Neural cell (in vitro differentiated cells): ENCODE results near the gene ICE2. TPM values are rescaled to one million over a fixed set of nuclear protein-coding genes. Genes with fewer than 3 reads are reported as not detected.

Source experiments
- H2AFZ ChIP-seq: fragments of 200-600, 300-800 bp; sonication (generic), shearing (Covaris generic); 2 replicates; pipeline ENCODE4 v1.6.0; 2014; ENCODE audit warnings: low read depth, mild to moderate bottlenecking, antibody characterized with exemption, low read length, moderate library complexity
- H3F3A ChIP-seq: fragments of 200-600 bp; shearing (Covaris generic); 2 replicates; pipeline ENCODE4 v1.6.1; 2016; ENCODE audit warnings: mild to moderate bottlenecking, moderate library complexity, mixed read lengths, antibody characterized with exemption, low read length; ENCODE audit not compliant: insufficient read depth, poor library complexity, severe bottlenecking
- H3K27ac ChIP-seq: fragments of 200-600, 300-800 bp; sonication (generic), shearing (Covaris generic); 2 replicates; pipeline ENCODE4 v1.5.1; 2014; ENCODE audit warnings: mild to moderate bottlenecking, low read length, moderate library complexity
- H3K27me3 ChIP-seq: fragments of 300-800, 200-600 bp; sonication (generic), shearing (Covaris generic); 2 replicates; pipeline ENCODE4 v1.6.0; 2014; ENCODE audit warnings: mild to moderate bottlenecking, low read depth, low read length, moderate library complexity; ENCODE audit not compliant: insufficient read depth
- H3K36me3 ChIP-seq: fragments of 300-800, 200-600 bp; sonication (generic), shearing (Covaris generic); 2 replicates; pipeline ENCODE4 v1.5.1; 2014; ENCODE audit warnings: mild to moderate bottlenecking, antibody characterized with exemption, low read length, moderate library complexity; ENCODE audit not compliant: insufficient read depth
- H3K4me2 ChIP-seq: fragments of 300-800, 200-600 bp; sonication (generic), shearing (Covaris generic); 2 replicates; pipeline ENCODE4 v1.6.0; 2014; ENCODE audit warnings: mild to moderate bottlenecking, low read length
- H3K4me3 ChIP-seq: fragments of 300-800, 200-600 bp; sonication (generic), shearing (Covaris generic); 2 replicates; pipeline ENCODE4 v1.5.1; 2014; ENCODE audit warnings: mild to moderate bottlenecking, low read length, moderate library complexity
- H3K79me2 ChIP-seq: fragments of 200-600 bp; shearing (Covaris generic); replicated peaks from 2 replicates; pipeline ENCODE4 v1.6.0; 2014; ENCODE audit warnings: mild to moderate bottlenecking, low read length, moderate library complexity; ENCODE audit not compliant: insufficient read depth
- H3K9ac ChIP-seq: fragments of 300-800, 200-600 bp; sonication (generic), shearing (Covaris generic); 2 replicates; pipeline ENCODE4 v1.6.1; 2016; ENCODE audit warnings: mild to moderate bottlenecking, low read length, mixed read lengths
- H3K9me2 ChIP-seq: fragments of 200-600 bp; shearing (Covaris generic); 2 replicates; pipeline ENCODE4 v1.6.1; 2016; ENCODE audit warnings: mild to moderate bottlenecking, low read length, mixed read lengths; ENCODE audit not compliant: insufficient read depth
- H3K9me3 ChIP-seq: fragments of 200-600, 300-800 bp; sonication (generic), shearing (Covaris generic); 2 replicates; pipeline ENCODE4 v1.6.1; 2016; ENCODE audit warnings: mild to moderate bottlenecking, mixed run types, low read length, moderate library complexity, mixed read lengths
- H4K20me1 ChIP-seq: fragments of 200-600 bp; shearing (Covaris generic); 2 replicates; pipeline ENCODE4 v1.6.1; 2016; ENCODE audit warnings: mild to moderate bottlenecking, mixed run types; ENCODE audit not compliant: insufficient read depth
- EP300 ChIP-seq: fragments of 450-650 bp; conservative IDR thresholded peaks from 2 replicates; pipeline ENCODE4 v1.6.1; 2014; ENCODE audit warnings: antibody characterized with exemption, mild to moderate bottlenecking, moderate library complexity; ENCODE audit not compliant: poor library complexity, severe bottlenecking
- EZH2 ChIP-seq: fragments of 200-600, 300-800 bp; shearing (Covaris generic), sonication (generic); IDR thresholded peaks from 2 replicates; pipeline ENCODE4 v1.6.1; 2014; ENCODE audit warnings: antibody characterized with exemption, low read length, borderline replicate concordance, mild to moderate bottlenecking; ENCODE audit not compliant: insufficient read depth, poor library complexity, severe bottlenecking
- MXI1 ChIP-seq: fragments of 450-650 bp; conservative IDR thresholded peaks from 2 replicates; pipeline ENCODE4 v1.6.1; 2014; ENCODE audit warnings: antibody characterized with exemption, mild to moderate bottlenecking; ENCODE audit not compliant: poor library complexity, severe bottlenecking
- POLR2AphosphoS5 ChIP-seq: IDR thresholded peaks from 2 replicates; pipeline ENCODE4 v1.6.1; 2012
- RAD21 ChIP-seq: fragments of 450-650 bp; conservative IDR thresholded peaks from 2 replicates; pipeline ENCODE4 v1.6.1; 2014; ENCODE audit warnings: antibody characterized with exemption, mild to moderate bottlenecking, moderate library complexity
- SMC3 ChIP-seq: fragments of 450-650 bp; conservative IDR thresholded peaks from 2 replicates; pipeline ENCODE4 v1.6.1; 2014; ENCODE audit warnings: antibody characterized with exemption, mild to moderate bottlenecking, moderate library complexity; ENCODE audit not compliant: poor library complexity
- TAF1 ChIP-seq: IDR thresholded peaks from 2 replicates; pipeline ENCODE4 v1.6.1; 2012; ENCODE audit warnings: low read depth
- polyA plus RNA-seq: library from polyadenylated mRNA; depleted of rRNA; stranded (reverse); fragments of >200 nt; gene quantifications from 2 replicates; pipeline ENCODE4 v1.2.3, GENCODE V29; 2014
- TF ChIP-seq, protein P1 (sequence below): fragments of 450-650 bp; IDR thresholded peaks from 2 replicates; pipeline ENCODE4 v1.5.1; 2014; ENCODE audit warnings: antibody characterized with exemption, mild to moderate bottlenecking, moderate library complexity; ENCODE audit not compliant: poor library complexity, severe bottlenecking
- TF ChIP-seq, protein P2 (sequence below): IDR thresholded peaks from 2 replicates; pipeline ENCODE4 v1.6.1; 2012; ENCODE audit warnings: borderline replicate concordance

The ICE2 gene
- polyA plus RNA-seq, 1 donor from 2014 or later: 34.0 TPM

DNA sequence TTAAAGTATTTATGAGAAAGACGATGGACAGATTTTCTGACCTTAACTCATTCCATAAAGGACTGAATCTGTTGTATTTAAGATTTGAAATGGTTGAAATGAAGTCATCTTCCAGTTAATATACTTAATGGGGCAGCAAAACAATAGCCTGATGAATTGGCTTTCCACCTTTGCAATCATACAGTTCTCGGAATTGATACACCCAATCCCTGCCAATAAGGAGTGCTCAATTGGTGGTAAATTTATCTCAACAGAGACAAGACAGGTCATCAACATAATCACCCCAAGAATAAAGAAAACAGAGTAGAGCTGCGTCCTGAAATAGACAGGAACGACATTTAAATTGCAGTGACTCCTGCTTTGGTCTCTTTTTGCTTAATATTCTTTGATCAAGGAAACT is 92.3 kb downstream of the ICE2 start:
- no peak overlapping the region for H3K4me3 ChIP-seq
- H3K27me3 ChIP-seq: no peaks in the 10 kb centered on the region
- no peak overlapping the region for H3K9ac ChIP-seq
- no peaks in the 10 kb centered on the region for H4K20me1 ChIP-seq
- no peaks in the 10 kb centered on the region for H3K9me3 ChIP-seq
- TF ChIP-seq TAF1: no peak
- no peak for TF ChIP-seq RAD21
- TF ChIP-seq MXI1: no peak
- TF ChIP-seq, protein P1, sequence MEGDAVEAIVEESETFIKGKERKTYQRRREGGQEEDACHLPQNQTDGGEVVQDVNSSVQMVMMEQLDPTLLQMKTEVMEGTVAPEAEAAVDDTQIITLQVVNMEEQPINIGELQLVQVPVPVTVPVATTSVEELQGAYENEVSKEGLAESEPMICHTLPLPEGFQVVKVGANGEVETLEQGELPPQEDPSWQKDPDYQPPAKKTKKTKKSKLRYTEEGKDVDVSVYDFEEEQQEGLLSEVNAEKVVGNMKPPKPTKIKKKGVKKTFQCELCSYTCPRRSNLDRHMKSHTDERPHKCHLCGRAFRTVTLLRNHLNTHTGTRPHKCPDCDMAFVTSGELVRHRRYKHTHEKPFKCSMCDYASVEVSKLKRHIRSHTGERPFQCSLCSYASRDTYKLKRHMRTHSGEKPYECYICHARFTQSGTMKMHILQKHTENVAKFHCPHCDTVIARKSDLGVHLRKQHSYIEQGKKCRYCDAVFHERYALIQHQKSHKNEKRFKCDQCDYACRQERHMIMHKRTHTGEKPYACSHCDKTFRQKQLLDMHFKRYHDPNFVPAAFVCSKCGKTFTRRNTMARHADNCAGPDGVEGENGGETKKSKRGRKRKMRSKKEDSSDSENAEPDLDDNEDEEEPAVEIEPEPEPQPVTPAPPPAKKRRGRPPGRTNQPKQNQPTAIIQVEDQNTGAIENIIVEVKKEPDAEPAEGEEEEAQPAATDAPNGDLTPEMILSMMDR: no peak
- no peak for TF ChIP-seq EP300
- TF ChIP-seq EZH2: no peak
- no peak for TF ChIP-seq POLR2AphosphoS5
- TF ChIP-seq SMC3: no peak
- TF ChIP-seq, protein P2, sequence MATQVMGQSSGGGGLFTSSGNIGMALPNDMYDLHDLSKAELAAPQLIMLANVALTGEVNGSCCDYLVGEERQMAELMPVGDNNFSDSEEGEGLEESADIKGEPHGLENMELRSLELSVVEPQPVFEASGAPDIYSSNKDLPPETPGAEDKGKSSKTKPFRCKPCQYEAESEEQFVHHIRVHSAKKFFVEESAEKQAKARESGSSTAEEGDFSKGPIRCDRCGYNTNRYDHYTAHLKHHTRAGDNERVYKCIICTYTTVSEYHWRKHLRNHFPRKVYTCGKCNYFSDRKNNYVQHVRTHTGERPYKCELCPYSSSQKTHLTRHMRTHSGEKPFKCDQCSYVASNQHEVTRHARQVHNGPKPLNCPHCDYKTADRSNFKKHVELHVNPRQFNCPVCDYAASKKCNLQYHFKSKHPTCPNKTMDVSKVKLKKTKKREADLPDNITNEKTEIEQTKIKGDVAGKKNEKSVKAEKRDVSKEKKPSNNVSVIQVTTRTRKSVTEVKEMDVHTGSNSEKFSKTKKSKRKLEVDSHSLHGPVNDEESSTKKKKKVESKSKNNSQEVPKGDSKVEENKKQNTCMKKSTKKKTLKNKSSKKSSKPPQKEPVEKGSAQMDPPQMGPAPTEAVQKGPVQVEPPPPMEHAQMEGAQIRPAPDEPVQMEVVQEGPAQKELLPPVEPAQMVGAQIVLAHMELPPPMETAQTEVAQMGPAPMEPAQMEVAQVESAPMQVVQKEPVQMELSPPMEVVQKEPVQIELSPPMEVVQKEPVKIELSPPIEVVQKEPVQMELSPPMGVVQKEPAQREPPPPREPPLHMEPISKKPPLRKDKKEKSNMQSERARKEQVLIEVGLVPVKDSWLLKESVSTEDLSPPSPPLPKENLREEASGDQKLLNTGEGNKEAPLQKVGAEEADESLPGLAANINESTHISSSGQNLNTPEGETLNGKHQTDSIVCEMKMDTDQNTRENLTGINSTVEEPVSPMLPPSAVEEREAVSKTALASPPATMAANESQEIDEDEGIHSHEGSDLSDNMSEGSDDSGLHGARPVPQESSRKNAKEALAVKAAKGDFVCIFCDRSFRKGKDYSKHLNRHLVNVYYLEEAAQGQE: no peak
- no peak overlapping the region for H3K4me2 ChIP-seq
- H3K27ac ChIP-seq: no peak overlapping the region
- no peaks in the 10 kb centered on the region for H3F3A ChIP-seq
- no peaks in the 10 kb centered on the region for H3K79me2 ChIP-seq
- H3K9me2 ChIP-seq: no peaks in the 10 kb centered on the region
- no peak overlapping the region for H2AFZ ChIP-seq
- H3K36me3 ChIP-seq: no peaks in the 10 kb centered on the region

DNA sequence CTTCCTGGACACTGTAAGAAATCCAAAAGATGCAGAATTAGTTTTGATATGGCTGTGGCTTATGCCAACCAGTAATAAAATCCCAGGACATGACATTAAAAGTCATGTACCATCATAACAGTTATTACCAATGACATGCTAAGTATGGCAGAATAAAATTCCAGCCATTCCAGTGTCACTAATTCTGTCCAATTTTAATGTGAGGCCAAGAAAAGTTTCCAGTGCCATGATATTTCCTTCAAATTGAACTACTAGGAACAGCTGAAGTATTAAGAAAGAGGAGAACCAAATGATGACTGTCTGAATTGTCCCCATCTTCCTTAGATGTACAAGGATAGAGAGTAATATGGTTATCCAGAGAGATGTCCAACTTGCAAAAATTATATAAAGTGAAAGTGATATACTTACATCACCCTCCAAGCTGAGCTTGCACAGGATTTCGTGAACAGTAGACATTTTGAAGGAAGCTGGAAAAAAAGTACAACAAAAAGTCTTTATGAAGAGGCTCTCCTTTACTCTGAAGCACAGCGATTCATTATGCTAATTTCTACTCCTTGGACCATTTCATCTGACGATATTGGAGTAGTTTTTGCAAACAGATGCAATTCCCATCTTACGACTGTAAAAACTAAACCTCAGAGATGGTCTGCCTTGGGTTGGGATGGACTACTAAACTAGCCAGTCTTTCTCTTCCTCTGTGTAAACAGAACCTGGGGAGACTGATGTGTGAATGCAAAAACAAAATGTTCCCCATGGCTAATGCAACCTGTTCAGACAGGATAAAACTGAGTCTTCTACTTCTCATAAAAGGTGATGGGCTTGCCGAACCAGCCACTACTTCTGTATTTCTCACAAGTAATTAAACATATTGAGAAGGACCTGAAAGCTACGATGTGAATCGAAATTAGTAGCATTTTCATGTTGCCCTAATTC is 93.1 kb downstream of the ICE2 start:
- no peaks in the 10 kb centered on the region for H3K79me2 ChIP-seq

More for the DNA sequence above, 93.1 kb downstream of the ICE2 start:
- H4K20me1 ChIP-seq: no peaks in the 10 kb centered on the region
- H3K27me3 ChIP-seq: no peaks in the 10 kb centered on the region
- H3F3A ChIP-seq: no peaks in the 10 kb centered on the region
- TF ChIP-seq EZH2: no peak
- no peak overlapping the region for H2AFZ ChIP-seq
- no peak overlapping the region for H3K27ac ChIP-seq
- no peak overlapping the region for H3K9ac ChIP-seq
- H3K4me2 ChIP-seq: no peak overlapping the region
- no peaks in the 10 kb centered on the region for H3K9me3 ChIP-seq
- no peaks in the 10 kb centered on the region for H3K9me2 ChIP-seq
- no peaks in the 10 kb centered on the region for H3K36me3 ChIP-seq
- H3K4me3 ChIP-seq: no peak overlapping the region
